ENCODE measurements around the gene PLEKHH1. TPM values are rescaled to one million over a fixed set of nuclear protein-coding genes. Genes with fewer than 3 reads are reported as not detected.

The PLEKHH1 gene
- total RNA-seq, 2 donors from 2014 or later: 2.3 to 5.3 TPM

DNA sequence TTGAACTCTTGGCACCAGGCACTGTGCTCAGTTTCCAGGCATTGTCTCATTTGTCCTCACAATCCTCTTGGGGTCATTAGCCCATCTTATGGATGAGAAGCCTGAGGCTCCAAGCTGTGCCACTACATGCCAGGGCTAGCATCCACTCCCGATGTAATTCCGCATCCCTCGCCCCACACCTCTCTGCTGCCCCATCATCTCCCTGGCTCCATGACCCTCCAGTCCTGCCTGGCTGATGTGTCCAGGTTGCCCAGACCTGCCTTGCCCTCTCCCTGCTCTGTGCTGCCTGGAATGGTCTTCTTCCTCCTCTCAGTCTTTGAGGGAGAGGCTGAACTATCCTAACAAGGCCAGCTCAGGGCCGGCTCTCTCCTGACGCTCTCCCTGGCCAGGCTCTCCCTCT, 39.5 kb downstream of the PLEKHH1 start:
- H3K4me1 ChIP-seq: no peaks in the 10 kb centered on the region
- no peak for DNase-seq (ENCODE audit: low spot score)
- no peak overlapping the region for H3K4me3 ChIP-seq
- no peak overlapping the region for H3K27ac ChIP-seq
- no peaks in the 10 kb centered on the region for H3K27me3 ChIP-seq
- H3K36me3 ChIP-seq: no peaks in the 10 kb centered on the region
- TF ChIP-seq, protein P1, sequence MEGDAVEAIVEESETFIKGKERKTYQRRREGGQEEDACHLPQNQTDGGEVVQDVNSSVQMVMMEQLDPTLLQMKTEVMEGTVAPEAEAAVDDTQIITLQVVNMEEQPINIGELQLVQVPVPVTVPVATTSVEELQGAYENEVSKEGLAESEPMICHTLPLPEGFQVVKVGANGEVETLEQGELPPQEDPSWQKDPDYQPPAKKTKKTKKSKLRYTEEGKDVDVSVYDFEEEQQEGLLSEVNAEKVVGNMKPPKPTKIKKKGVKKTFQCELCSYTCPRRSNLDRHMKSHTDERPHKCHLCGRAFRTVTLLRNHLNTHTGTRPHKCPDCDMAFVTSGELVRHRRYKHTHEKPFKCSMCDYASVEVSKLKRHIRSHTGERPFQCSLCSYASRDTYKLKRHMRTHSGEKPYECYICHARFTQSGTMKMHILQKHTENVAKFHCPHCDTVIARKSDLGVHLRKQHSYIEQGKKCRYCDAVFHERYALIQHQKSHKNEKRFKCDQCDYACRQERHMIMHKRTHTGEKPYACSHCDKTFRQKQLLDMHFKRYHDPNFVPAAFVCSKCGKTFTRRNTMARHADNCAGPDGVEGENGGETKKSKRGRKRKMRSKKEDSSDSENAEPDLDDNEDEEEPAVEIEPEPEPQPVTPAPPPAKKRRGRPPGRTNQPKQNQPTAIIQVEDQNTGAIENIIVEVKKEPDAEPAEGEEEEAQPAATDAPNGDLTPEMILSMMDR (IDR thresholded peaks at IDR 0.05): no peak
- H3K9me3 ChIP-seq: no peaks in the 10 kb centered on the region

DNA sequence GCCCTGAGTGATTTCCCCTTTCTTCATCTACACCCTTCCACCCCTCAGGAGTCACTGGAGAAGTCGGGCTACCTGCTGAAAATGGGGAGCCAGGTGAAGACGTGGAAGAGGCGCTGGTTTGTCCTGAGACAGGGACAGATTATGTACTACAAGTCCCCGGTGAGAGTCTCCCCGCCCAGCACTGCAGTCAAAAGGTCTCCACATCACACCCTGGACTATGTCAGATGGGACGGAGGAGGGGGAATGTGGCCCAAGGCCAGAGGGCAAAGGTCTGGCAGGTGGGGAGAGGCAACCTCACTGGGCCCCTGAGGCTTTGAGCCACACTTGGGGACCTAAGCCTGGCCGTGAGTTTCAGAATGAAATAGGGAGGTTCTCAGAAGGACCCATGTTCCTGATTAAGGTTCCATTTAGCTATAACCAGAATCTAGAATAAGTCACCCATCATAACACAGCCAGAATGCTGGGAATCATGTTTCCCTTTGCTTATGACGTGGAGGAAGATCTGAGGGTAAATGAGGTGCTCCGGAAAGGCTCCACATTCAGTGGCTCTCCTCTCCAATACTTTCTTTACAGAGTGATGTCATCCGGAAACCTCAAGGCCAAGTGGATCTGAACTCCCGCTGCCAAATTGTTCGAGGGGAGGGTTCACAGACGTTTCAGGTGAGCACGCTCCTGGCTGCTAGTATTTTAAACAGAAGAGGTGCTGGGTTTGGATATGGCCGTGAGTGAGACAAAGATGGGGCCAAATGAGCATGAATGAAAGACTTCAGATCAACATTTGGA, 40.3 kb downstream of the PLEKHH1 start:
- no peaks in the 10 kb centered on the region for H3K27me3 ChIP-seq
- H3K27ac ChIP-seq: no peak overlapping the region
- no peaks in the 10 kb centered on the region for H3K36me3 ChIP-seq
- no peak overlapping the region for H3K4me3 ChIP-seq
- TF ChIP-seq, protein P1 (IDR thresholded peaks at IDR 0.05): no peak
- DNase-seq (ENCODE audit: low spot score): no peak
- no peaks in the 10 kb centered on the region for H3K4me1 ChIP-seq
- no peaks in the 10 kb centered on the region for H3K9me3 ChIP-seq

GRCh38 chr14:67574156-67574555, 41.1 kb downstream of the PLEKHH1 start:
- Histone ChIP-seq H3K27ac (no peak overlapping the region), H3K9me3 (no peaks in the 10 kb centered on the region)
- TF ChIP-seq, protein P1 (IDR thresholded peaks at IDR 0.05): no peak

GRCh38 chr14:67574806-67575205, 41.7 kb downstream of the PLEKHH1 start:
- TF ChIP-seq, protein P1 (IDR thresholded peaks at IDR 0.05): no peak
- Histone ChIP-seq H3K36me3 (no peaks in the 10 kb centered on the region), H3K27ac (no peak overlapping the region), H3K9me3 (no peaks in the 10 kb centered on the region), H3K4me3 (no peak overlapping the region), H3K4me1 (no peaks in the 10 kb centered on the region), H3K27me3 (no peaks in the 10 kb centered on the region)
- no peak for DNase-seq (ENCODE audit: low spot score)

More at GRCh38 chr14:67574156-67574555, 41.1 kb downstream of the PLEKHH1 start:
- Histone ChIP-seq H3K36me3 (no peaks in the 10 kb centered on the region), H3K27me3 (no peaks in the 10 kb centered on the region), H3K4me3 (no peak overlapping the region), H3K4me1 (no peaks in the 10 kb centered on the region)
- no peak for DNase-seq (ENCODE audit: low spot score)

DNA sequence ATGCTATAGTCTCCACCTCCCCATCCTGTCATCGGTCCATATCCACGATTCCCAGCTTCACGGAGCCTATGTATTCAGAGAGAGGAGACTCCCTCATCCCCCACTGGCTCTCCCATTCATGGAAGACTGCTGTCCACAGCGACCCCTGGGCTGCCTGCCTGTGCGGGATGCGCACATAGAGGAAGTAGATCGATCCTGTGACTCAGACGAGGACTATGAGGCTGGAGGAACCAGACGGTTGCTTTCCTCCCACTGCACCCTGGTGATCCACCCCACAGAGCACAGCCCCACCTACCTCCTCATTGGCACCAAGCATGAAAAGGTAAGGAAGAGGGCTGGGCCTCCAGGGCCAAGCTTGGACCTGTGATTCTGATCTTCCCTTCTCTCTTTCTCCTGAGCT, 42.6 kb downstream of the PLEKHH1 start:
- no peaks in the 10 kb centered on the region for H3K9me3 ChIP-seq
- H3K27me3 ChIP-seq: no peaks in the 10 kb centered on the region
- H3K4me3 ChIP-seq: no peak overlapping the region
- no peak overlapping the region for H3K27ac ChIP-seq
- no peaks in the 10 kb centered on the region for H3K4me1 ChIP-seq
- TF ChIP-seq, protein P1 (IDR thresholded peaks at IDR 0.05): no peak
- DNase-seq (ENCODE audit: low spot score): no peak
- H3K36me3 ChIP-seq: no peaks in the 10 kb centered on the region
